CD14-positive monocyte (primary cell): ENCODE results near the gene LRG1. TPM values are rescaled to one million over a fixed set of nuclear protein-coding genes. Genes with fewer than 3 reads are reported as not detected.

Experiments
- DNase-seq, 3 donors: peaks; one replicate each; pipeline ENCODE4 v3.0.0-alpha.2; 2011 to 2022
- H2AFZ ChIP-seq: 2 replicates; pipeline ENCODE4 v1.6.0; 2012; ENCODE audit warnings: mild to moderate bottlenecking, low read depth, low read length, inconsistent platforms; ENCODE audit not compliant: insufficient read depth, poor library complexity, severe bottlenecking
- H3K27ac ChIP-seq, 2 donors: 1 replicate in 1 of 2; 2 replicates in 1 of 2; pipeline ENCODE4 v1.5.1; 2012 to 2013; ENCODE audit warnings: low read length in 2 of 2, control low read depth in 1 of 2, inconsistent platforms in 1 of 2, low read depth in 1 of 2, mild to moderate bottlenecking in 1 of 2
- H3K27me3 ChIP-seq, 2 donors: one replicate each; pipeline versions ENCODE4 v1.6.0 to v1.6.1; 2011 to 2013; ENCODE audit warnings: low read length in 2 of 2; ENCODE audit not compliant: control insufficient read depth in 2 of 2, insufficient read depth in 2 of 2
- H3K36me3 ChIP-seq, 2 donors: replicated peaks in 1 of 2; 1 replicate in 1 of 2; 2 replicates in 1 of 2; pipeline versions ENCODE4 v1.5.1 to v1.6.1; 2012 to 2013; ENCODE audit warnings: low read length in 2 of 2, control low read depth in 1 of 2, inconsistent platforms in 1 of 2, mild to moderate bottlenecking in 1 of 2; ENCODE audit not compliant: insufficient read depth in 2 of 2, control insufficient read depth in 1 of 2
- H3K4me1 ChIP-seq, 2 donors: 1 replicate in 1 of 2; 2 replicates in 1 of 2; pipeline versions ENCODE4 v1.5.1 to v1.6.1; 2012 to 2013; ENCODE audit warnings: low read length in 2 of 2, control low read depth in 1 of 2, inconsistent platforms in 1 of 2, mild to moderate bottlenecking in 1 of 2, moderate library complexity in 1 of 2; ENCODE audit not compliant: insufficient read depth in 2 of 2, control insufficient read depth in 1 of 2
- H3K4me2 ChIP-seq: replicated peaks from 2 replicates; pipeline ENCODE3; 2012; ENCODE audit warnings: low read length, moderate library complexity, mild to moderate bottlenecking; ENCODE audit not compliant: poor library complexity, severe bottlenecking; ENCODE audit errors: extremely low read depth
- H3K4me3 ChIP-seq, 3 experiments: fragments of 200-600 bp in 1 of 3; sonication (generic) in 1 of 3; replicated peaks in 1 of 3; 1 replicate in 2 of 3; 2 replicates in 1 of 3; pipeline ENCODE4 v1.5.1; 2011 to 2013; ENCODE audit warnings: low read length in 3 of 3, mild to moderate bottlenecking in 3 of 3, control low read depth in 2 of 3, low read depth in 2 of 3, inconsistent platforms in 1 of 3, moderate library complexity in 1 of 3
- H3K79me2 ChIP-seq: 2 replicates; pipeline ENCODE4 v1.6.0; 2012; ENCODE audit warnings: mild to moderate bottlenecking, control low read depth, inconsistent platforms, low read length, moderate library complexity; ENCODE audit not compliant: insufficient read depth
- H3K9ac ChIP-seq: 2 replicates; pipeline ENCODE4 v1.6.0; 2017; ENCODE audit warnings: low read length, mild to moderate bottlenecking; ENCODE audit not compliant: insufficient read depth, poor library complexity, severe bottlenecking
- H3K9me3 ChIP-seq, 2 donors: replicated peaks in 1 of 2; 1 replicate in 1 of 2; 2 replicates in 1 of 2; pipeline versions ENCODE4 v1.5.1 to v1.6.1; 2012 to 2013; ENCODE audit warnings: low read length in 2 of 2, control low read depth in 1 of 2; ENCODE audit not compliant: control insufficient read depth in 1 of 2, insufficient read depth in 1 of 2
- H4K20me1 ChIP-seq: 2 replicates; pipeline ENCODE4 v1.6.0; 2012; ENCODE audit warnings: mild to moderate bottlenecking, low read length, control low read depth, moderate library complexity; ENCODE audit not compliant: insufficient read depth
- H3K27ac Mint-ChIP-seq, 7 donors: one replicate each; pipeline ENCODE4 v1.8.0; 2020; ENCODE audit warnings: mild to moderate bottlenecking in 7 of 7, mixed read lengths in 7 of 7, moderate library complexity in 6 of 7, inconsistent platforms in 2 of 7
- H3K27me3 Mint-ChIP-seq, 3 donors: one replicate each; pipeline ENCODE4 v1.8.0; 2021 to 2022; ENCODE audit warnings: low read depth in 3 of 3, mild to moderate bottlenecking in 3 of 3, mixed read lengths in 3 of 3, moderate library complexity in 3 of 3, inconsistent platforms in 1 of 3
- H3K36me3 Mint-ChIP-seq, 2 donors: one replicate each; pipeline ENCODE4 v1.8.0; 2020; ENCODE audit warnings: mixed read lengths in 2 of 2, inconsistent platforms in 1 of 2, mild to moderate bottlenecking in 1 of 2
- H3K4me1 Mint-ChIP-seq: one replicate; pipeline ENCODE4 v1.8.0; 2020; ENCODE audit warnings: mild to moderate bottlenecking, mixed read lengths
- H3K4me3 Mint-ChIP-seq, 2 donors: one replicate each; pipeline ENCODE4 v1.8.0; 2020; ENCODE audit warnings: mild to moderate bottlenecking in 2 of 2, mixed read lengths in 2 of 2, moderate library complexity in 1 of 2
- H3K9me3 Mint-ChIP-seq, 7 donors: one replicate each; pipeline ENCODE4 v1.8.0; 2020 to 2022; ENCODE audit warnings: mixed read lengths in 7 of 7, mild to moderate bottlenecking in 6 of 7, moderate library complexity in 6 of 7, inconsistent platforms in 2 of 7
- WGBS: methylation state at CpG from one replicate; pipeline ENCODE4 v1.1.5; 2013; ENCODE audit warnings: missing lambda C conversion rate; ENCODE audit not compliant: insufficient coverage; 5-methylcytosine and 5-hydroxymethylcytosine counted together
- intact Hi-C, 2 donors: fragments of 100-400 bp; cut with micrococcal nuclease; formaldehyde crosslinking; loops; one replicate each; pipeline versions ENCODE4 v1.15.0 to v1.15.1; 2023
- polyA plus RNA-seq, 3 donors: library from polyadenylated mRNA; depleted of rRNA in 1 of 3; unstranded in 2 of 3; stranded (reverse) in 1 of 3; fragments of 300-500 nt in 2 of 3; fragments of >200 nt in 1 of 3; fragmentation: Illumina TruSeq in 2 of 3; gene quantifications; 1 replicate in 2 of 3; 2 replicates in 1 of 3; pipeline ENCODE4 v1.2.3, GENCODE V29; 2012 to 2021
- TF ChIP-seq, protein P1 (sequence below): fragments of 200-600 bp; IDR thresholded peaks from one replicate; pipeline ENCODE4 v1.8.0; 2022; ENCODE audit warnings: antibody characterized with exemption, mild to moderate bottlenecking

LRG1 gene
- polyA plus RNA-seq, 3 donors = 5.5 to 50.1 (median 9.6) TPM

DNA sequence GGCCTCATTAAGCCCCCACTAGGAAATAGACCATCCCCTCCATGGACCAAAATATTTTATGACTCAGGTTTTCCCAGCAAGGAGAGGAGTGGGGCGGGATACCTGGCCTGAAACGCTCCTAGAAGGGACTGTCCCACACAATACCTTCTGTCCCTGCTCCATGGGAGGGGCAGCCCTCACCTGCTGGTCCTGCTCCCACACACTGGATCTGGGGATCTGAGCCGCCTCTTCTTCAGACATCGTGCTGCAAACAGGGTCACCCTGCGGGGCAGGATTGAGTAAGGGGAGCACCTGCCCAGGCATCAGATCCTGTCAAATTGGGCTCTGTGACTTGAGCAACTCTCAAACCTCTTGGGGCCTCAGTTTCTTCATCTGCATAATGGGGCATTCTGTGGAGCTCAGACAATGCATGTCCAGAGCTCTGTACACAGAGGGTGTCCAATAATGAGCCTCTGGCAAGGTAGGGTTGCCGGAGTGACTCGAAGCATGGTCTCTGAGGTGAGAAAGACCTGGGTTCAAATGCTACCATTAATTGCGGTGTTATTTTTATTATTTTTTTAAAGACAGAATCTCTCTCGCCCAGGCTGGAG lies 5.9 kb downstream of the LRG1 start:
- H3K36me3 ChIP-seq = no peaks in the 10 kb centered on the region
- no peak overlapping the region for H3K27ac ChIP-seq
- Mint-ChIP-seq H3K27ac (peak overlapping the region in 2 of 7 donors; percentile 6 to 42), H3K27me3 (peaks cover 6 to 12% (median 8%) of the 10 kb centered on the region in 3 donors), H3K36me3 (peaks cover 0 to 4% of the 10 kb centered on the region in 2 donors), H3K9me3 (peaks cover 0 to 3% (median 0%) of the 10 kb centered on the region in 7 donors), H3K4me3 (no peak overlapping the region), H3K4me1 (peaks cover 40% of the 10 kb centered on the region)
- no peak for DNase-seq
- H3K9ac ChIP-seq = no peak overlapping the region
- no peak overlapping the region for H2AFZ ChIP-seq
- peaks cover 47 to 53% of the 10 kb centered on the region in 2 donors for H3K4me1 ChIP-seq
- H3K4me2 ChIP-seq = no peak overlapping the region
- no peak overlapping the region for H3K4me3 ChIP-seq
- H4K20me1 ChIP-seq = no peaks in the 10 kb centered on the region
- peaks cover 0 to 2% of the 10 kb centered on the region in 2 donors for H3K27me3 ChIP-seq
- H3K79me2 ChIP-seq = peaks cover 13% of the 10 kb centered on the region
- H3K9me3 ChIP-seq = no peaks in the 10 kb centered on the region
- intact Hi-C loops = no loop called here
- TF ChIP-seq, protein P1, sequence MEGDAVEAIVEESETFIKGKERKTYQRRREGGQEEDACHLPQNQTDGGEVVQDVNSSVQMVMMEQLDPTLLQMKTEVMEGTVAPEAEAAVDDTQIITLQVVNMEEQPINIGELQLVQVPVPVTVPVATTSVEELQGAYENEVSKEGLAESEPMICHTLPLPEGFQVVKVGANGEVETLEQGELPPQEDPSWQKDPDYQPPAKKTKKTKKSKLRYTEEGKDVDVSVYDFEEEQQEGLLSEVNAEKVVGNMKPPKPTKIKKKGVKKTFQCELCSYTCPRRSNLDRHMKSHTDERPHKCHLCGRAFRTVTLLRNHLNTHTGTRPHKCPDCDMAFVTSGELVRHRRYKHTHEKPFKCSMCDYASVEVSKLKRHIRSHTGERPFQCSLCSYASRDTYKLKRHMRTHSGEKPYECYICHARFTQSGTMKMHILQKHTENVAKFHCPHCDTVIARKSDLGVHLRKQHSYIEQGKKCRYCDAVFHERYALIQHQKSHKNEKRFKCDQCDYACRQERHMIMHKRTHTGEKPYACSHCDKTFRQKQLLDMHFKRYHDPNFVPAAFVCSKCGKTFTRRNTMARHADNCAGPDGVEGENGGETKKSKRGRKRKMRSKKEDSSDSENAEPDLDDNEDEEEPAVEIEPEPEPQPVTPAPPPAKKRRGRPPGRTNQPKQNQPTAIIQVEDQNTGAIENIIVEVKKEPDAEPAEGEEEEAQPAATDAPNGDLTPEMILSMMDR = no peak
- WGBS = 85% methylated on average over 8 of the region's 9 CpGs

- H3K9me3 ChIP-seq = no peaks in the 10 kb centered on the region
- 93% methylated on average over 7 of the region's 9 CpGs for WGBS
- no peak overlapping the region for H3K4me3 ChIP-seq
- no peak for DNase-seq
- H3K4me1 ChIP-seq = peaks cover 41 to 47% of the 10 kb centered on the region in 2 donors
- H3K27ac ChIP-seq = no peak overlapping the region
- no peak overlapping the region for H3K4me2 ChIP-seq
- peaks cover 8% of the 10 kb centered on the region for H3K79me2 ChIP-seq
- Mint-ChIP-seq H3K27ac (peak overlapping the region in 2 of 7 donors; percentile 6 to 42), H3K4me3 (no peak overlapping the region), H3K36me3 (peaks cover 0 to 2% of the 10 kb centered on the region in 2 donors), H3K4me1 (peaks cover 34% of the 10 kb centered on the region), H3K9me3 (peaks cover 0 to 3% (median 0%) of the 10 kb centered on the region in 7 donors), H3K27me3 (peaks cover 8 to 10% (median 8%) of the 10 kb centered on the region in 3 donors)
- H3K36me3 ChIP-seq = no peaks in the 10 kb centered on the region
- no peak overlapping the region for H2AFZ ChIP-seq
- intact Hi-C loops = no loop called here
- TF ChIP-seq, protein P1 = no peak
- no peak overlapping the region for H3K9ac ChIP-seq
- H3K27me3 ChIP-seq = peaks cover 0 to 2% of the 10 kb centered on the region in 2 donors
- H4K20me1 ChIP-seq = no peaks in the 10 kb centered on the region
Measured at GRCh38 chr19:4533334-4533733, 6.5 kb downstream of the LRG1 start.
